Pancreas (tissue), 10 donors: Measurements from ENCODE around the gene GNA12. TPM values are rescaled to one million over a fixed set of nuclear protein-coding genes. Genes with fewer than 3 reads are reported as not detected.
A peak's percentile ranks its signal among the peaks of the same experiment; 100 is the strongest.

Source experiments
- ATAC-seq, 4 donors: fragments of 200-7000 bp; cut with Tn5 transposase; one replicate each; pipeline versions ENCODE4 v1.8.0 to v1.9.1; 2020; ENCODE audit warnings: mild to moderate bottlenecking in 4 of 4, moderate library complexity in 4 of 4
- DNase-seq, 6 donors: peaks; one replicate each; pipeline ENCODE4 v3.0.0-alpha.2; 2020
- FAIRE-seq: peaks from 2 replicates; lab custom pipeline; 2012; peaks lifted over from hg19 to GRCh38; lab: Jason Lieb, UNC
- H3K27ac ChIP-seq, 4 donors: fragments of 200-600 bp; sonication (generic); 1 replicate in 3 of 4; 2 replicates in 1 of 4; pipeline versions ENCODE4 v1.5.0 to v1.8.0; 2020
- H3K27me3 ChIP-seq, 4 donors: fragments of 200-600 bp; one replicate each; pipeline ENCODE4 v1.8.0; 2021
- H3K36me3 ChIP-seq, 3 donors: fragments of 200-600 bp; sonication (generic) in 1 of 3; one replicate each; pipeline versions ENCODE4 v1.5.0 to v1.8.0; 2020 to 2021
- H3K4me1 ChIP-seq, 3 donors: fragments of 200-600 bp; one replicate each; pipeline ENCODE4 v1.8.0; 2021
- H3K4me3 ChIP-seq, 4 donors: fragments of 200-600 bp; sonication (generic) in 2 of 4; one replicate each; pipeline versions ENCODE4 v1.5.0 to v1.8.0; 2020 to 2021
- H3K9me3 ChIP-seq, 4 donors: fragments of 200-600 bp; one replicate each; pipeline ENCODE4 v1.8.0; 2021
- WGBS, 2 donors: extraction: QIAGEN DNeasy Blood & Tissue Kit; methylation state at CpG; one replicate each; pipeline ENCODE4 v1.1.7; 2013; 5-methylcytosine and 5-hydroxymethylcytosine counted together
- intact Hi-C, 3 donors: fragments of 100-400 bp; cut with DNase I; formaldehyde crosslinking; loops; one replicate each; pipeline versions ENCODE4 v1.11.1 to v1.14.2; 2022
- polyA plus RNA-seq, 2 donors: library from polyadenylated mRNA; stranded (reverse); fragments of 200-250 nt; gene quantifications; one replicate each; pipeline ENCODE4 v1.2.3, GENCODE V29; 2013
- total RNA-seq, 6 donors: library from RNA; stranded (reverse); fragmentation: NEBNext Ultra II Directional in 4 of 6; extraction: Animal tissue kit (Norgen Biotek cat#: 25700) in 4 of 6; gene quantifications; one replicate each; pipeline versions ENCODE4 v1.2.1 to v1.2.4, GENCODE V29; 2021 to 2023
- TF ChIP-seq, protein P1 (sequence below), 4 donors: fragments of 200-600 bp; sonication (generic) in 3 of 4; IDR thresholded peaks; one replicate each; pipeline versions ENCODE4 v1.5.0 to v1.8.0; 2021; ENCODE audit warnings: antibody characterized with exemption in 4 of 4
- donor health status: healthy with polysubstance abuse.
- donor health status: DM: no; HTN: no; CAD: no; lungs with moderate emphysema.
- donor health status: DM: no; HTN: no; CAD: no.
- donor health status: control.
- donor health status: control.
- donor health status: Bipolar disorder and iron deficiency.
- donor health status: DM: yes; HTN: yes; CAD: no.
- donor health status: DM: no; HTN: no; CAD: no.
- donor health status: DM: no; HTN: no; CAD: no.
- donor health status: DM: yes; HTN: yes; CAD: no.

GNA12 gene
- total and polyA plus RNA-seq, 8 donors, result 7.5 to 23.0 (median 15.9) TPM

DNA sequence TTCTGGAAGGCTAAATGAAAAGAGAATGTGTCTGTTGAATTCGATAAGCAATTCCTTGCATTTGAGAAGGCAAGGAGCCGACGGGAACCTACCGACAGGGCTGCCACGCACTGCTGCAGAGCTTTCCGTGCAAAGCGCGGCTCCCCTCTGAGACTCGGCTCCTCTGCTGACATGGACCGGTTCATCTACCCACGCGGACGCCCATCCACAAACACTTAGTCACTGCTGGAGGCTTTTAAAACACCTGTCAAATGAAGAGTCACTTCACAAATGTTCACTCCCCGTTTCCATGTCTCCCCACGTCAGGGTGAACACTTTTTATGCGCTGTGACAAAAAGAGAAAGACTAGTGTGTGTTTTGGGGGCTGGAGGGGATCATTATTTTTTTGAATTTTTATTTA lies 124.1 kb downstream of the GNA12 start:
- no peaks in the 10 kb centered on the region for H3K9me3 ChIP-seq
- H3K4me3 ChIP-seq, result no peak overlapping the region
- peak in 1 of 6 donors; percentile 23 for DNase-seq
- no peaks in the 10 kb centered on the region for H3K27me3 ChIP-seq
- H3K4me1 ChIP-seq, result no peaks in the 10 kb centered on the region
- ATAC-seq, result no peak
- FAIRE-seq, result no peak
- 91 to 94% methylated on average over 16 of the region's 16 CpGs for WGBS, 2 donors
- H3K36me3 ChIP-seq, result no peaks in the 10 kb centered on the region
- no peak overlapping the region for H3K27ac ChIP-seq
- TF ChIP-seq, protein P1, sequence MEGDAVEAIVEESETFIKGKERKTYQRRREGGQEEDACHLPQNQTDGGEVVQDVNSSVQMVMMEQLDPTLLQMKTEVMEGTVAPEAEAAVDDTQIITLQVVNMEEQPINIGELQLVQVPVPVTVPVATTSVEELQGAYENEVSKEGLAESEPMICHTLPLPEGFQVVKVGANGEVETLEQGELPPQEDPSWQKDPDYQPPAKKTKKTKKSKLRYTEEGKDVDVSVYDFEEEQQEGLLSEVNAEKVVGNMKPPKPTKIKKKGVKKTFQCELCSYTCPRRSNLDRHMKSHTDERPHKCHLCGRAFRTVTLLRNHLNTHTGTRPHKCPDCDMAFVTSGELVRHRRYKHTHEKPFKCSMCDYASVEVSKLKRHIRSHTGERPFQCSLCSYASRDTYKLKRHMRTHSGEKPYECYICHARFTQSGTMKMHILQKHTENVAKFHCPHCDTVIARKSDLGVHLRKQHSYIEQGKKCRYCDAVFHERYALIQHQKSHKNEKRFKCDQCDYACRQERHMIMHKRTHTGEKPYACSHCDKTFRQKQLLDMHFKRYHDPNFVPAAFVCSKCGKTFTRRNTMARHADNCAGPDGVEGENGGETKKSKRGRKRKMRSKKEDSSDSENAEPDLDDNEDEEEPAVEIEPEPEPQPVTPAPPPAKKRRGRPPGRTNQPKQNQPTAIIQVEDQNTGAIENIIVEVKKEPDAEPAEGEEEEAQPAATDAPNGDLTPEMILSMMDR (IDR thresholded peaks at IDR 0.05), result no peak
- intact Hi-C loops, result no loop called here

DNA sequence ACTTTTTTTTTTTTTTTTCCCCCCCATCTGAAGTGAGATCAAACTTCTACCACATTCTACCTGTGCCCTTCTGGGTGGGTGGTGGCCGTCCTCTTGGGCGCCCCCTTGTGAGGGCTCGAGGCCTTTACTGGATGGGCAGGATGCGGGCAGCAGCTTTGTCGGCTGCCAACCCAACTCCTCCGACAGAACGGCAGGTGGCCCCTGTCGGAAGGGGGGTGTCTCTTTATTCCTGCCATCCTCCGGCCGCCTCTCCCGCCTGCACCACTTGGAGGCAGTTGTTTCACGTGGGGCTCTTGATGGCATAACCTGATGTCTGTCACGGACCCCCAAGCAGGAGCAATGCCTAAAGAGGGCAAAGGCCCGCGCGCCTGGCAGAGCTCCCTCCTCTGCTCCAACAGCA lies 125.1 kb downstream of the GNA12 start:
- whole genome bisulfite sequencing, 2 donors, result 84 to 86% methylated on average over 15 to 16 of the region's 16 CpGs
- intact Hi-C loops, result no loop called here
- ATAC-seq (peak in 1 of 4 donors; percentile 34), FAIRE-seq (no peak), DNase-seq (peak in 1 of 6 donors; percentile 60)
- Histone ChIP-seq H3K4me3 (no peak overlapping the region), H3K27me3 (no peaks in the 10 kb centered on the region), H3K36me3 (no peaks in the 10 kb centered on the region), H3K4me1 (no peaks in the 10 kb centered on the region), H3K9me3 (no peaks in the 10 kb centered on the region), H3K27ac (no peak overlapping the region)
- TF ChIP-seq, protein P1 (IDR thresholded peaks at IDR 0.05), result no peak

DNA sequence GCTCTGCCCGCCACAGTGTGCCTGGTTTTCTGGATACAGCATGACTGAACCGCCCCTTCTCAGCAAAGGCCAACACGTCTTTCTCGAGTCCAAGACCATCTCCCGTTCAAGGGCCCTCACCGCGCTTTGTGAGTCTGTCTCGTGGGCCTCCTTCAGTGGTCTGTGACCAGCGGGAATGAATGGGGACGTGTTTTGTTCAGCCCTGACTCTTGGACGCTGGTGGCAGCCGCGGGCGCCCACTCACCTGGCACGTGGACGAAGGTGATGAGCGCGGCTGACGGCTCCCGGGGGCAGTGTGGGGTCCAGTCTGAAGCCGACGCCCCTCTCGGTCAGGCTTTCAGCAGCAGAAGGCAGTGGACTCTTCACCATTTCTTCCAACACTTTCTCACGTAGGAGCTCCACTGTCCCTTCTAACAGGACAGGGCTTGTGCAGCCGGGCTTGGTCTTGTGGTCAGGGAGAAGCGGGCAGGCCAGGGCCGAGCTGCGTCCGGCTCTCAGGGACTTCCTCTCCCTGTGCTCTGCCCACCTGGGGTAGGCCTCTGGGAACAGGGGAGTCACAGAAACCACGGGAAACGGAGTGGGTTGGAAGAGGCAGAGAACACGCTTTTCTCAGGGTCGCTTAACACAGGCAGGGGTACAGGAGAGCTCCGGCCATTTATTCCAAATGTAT lies 125.7 kb downstream of the GNA12 start:
- H3K27ac ChIP-seq, result no peak overlapping the region
- H3K9me3 ChIP-seq, result no peaks in the 10 kb centered on the region
- H3K4me3 ChIP-seq, result no peak overlapping the region
- FAIRE-seq (no peak), DNase-seq (peak in 1 of 6 donors; percentile 45), ATAC-seq (no peak)
- H3K36me3 ChIP-seq, result no peaks in the 10 kb centered on the region
- no peaks in the 10 kb centered on the region for H3K27me3 ChIP-seq
- no peaks in the 10 kb centered on the region for H3K4me1 ChIP-seq
- TF ChIP-seq, protein P1 (IDR thresholded peaks at IDR 0.05), result no peak
- intact Hi-C loops, result no loop called here
- WGBS, 2 donors, result 92 to 93% methylated on average over 34 of the region's 34 CpGs

- WGBS, 2 donors, result 71 to 72% methylated on average over 47 of the region's 47 CpGs
- Histone ChIP-seq H3K4me3 (no peak overlapping the region), H3K4me1 (no peaks in the 10 kb centered on the region), H3K27ac (peak overlapping the region in 2 of 4 donors; percentile 33 to 57), H3K36me3 (no peaks in the 10 kb centered on the region), H3K9me3 (no peaks in the 10 kb centered on the region), H3K27me3 (no peaks in the 10 kb centered on the region)
- ATAC-seq, result peak; percentile 42 to 70 (median 54)
- intact Hi-C loops, result no loop called here
- DNase-seq, result peak in 1 of 6 donors; percentile 60
- TF ChIP-seq, protein P1 (IDR thresholded peaks at IDR 0.05), result no peak
- FAIRE-seq, result no peak
Observed at GRCh38 chr7:2717293-2718261, 126.5 kb downstream of the GNA12 start.
